ENCODE results near the gene NLRX1.

GRCh38 chr11:119173453-119173852, 4.9 kb downstream of the NLRX1 start:
- no peak for TF ChIP-seq CTCF (IDR thresholded peaks at IDR 0.05)
- no peak for TF ChIP-seq POLR2A (IDR thresholded peaks at IDR 0.05)
